GM12801 (cell line): Measurements from ENCODE around the gene ZNF771.

ENCODE experiments used
- CTCF ChIP-seq: IDR thresholded peaks from one replicate; pipeline ENCODE4 v1.5.1; 2011; ENCODE audit warnings: control low read depth; ENCODE audit not compliant: insufficient read length; ENCODE audit errors: extremely low read depth

The ZNF771 gene

DNA sequence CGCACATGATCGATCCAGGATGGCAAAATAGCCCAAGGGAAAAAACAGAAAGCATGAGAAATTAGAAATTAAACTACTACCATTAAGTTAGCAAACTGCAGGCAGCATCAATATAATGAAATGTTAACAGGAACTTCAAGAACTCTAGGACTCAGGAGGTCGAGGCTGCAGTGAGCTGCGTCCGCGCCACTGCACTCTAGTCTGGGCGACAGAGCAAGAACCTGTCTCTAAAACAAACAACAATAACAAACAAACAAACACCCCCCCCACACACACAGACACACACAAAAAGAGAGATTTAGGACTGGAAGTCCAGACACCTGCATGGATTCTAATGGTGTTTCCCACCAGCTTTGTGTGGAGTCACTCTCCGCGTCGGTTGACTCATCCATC, 38.8 kb downstream of the ZNF771 start:
- TF ChIP-seq CTCF: no peak

GRCh38 chr16:30447512-30448226, 40.3 kb downstream of the ZNF771 start:
- no peak for TF ChIP-seq CTCF

- no peak for TF ChIP-seq CTCF
These were observed 41.7 kb downstream of the ZNF771 start for GRCh38 chr16:30449116-30449435.

DNA sequence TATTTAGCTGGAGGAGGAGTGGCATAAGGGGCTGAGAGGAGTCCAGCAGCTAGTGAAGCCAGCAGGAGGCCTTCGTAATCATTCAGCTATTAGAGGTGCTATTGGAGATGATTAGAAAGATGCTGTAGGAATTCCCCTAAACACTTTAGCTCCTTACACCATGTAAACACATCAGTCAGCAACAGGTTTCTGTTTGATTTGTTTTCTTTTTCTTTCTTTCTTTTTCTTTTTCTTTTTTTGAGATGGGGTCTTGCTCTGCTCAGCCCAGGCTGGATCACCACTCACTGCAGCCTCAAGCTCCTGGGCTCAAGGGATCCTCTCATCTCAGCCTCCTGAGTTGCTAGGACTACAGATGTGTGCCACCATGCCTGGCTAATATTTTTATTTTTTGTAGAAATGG, 48.9 kb downstream of the ZNF771 start:
- TF ChIP-seq CTCF: no peak

GRCh38 chr16:30457256-30457655, 49.9 kb downstream of the ZNF771 start:
- no peak for TF ChIP-seq CTCF

DNA sequence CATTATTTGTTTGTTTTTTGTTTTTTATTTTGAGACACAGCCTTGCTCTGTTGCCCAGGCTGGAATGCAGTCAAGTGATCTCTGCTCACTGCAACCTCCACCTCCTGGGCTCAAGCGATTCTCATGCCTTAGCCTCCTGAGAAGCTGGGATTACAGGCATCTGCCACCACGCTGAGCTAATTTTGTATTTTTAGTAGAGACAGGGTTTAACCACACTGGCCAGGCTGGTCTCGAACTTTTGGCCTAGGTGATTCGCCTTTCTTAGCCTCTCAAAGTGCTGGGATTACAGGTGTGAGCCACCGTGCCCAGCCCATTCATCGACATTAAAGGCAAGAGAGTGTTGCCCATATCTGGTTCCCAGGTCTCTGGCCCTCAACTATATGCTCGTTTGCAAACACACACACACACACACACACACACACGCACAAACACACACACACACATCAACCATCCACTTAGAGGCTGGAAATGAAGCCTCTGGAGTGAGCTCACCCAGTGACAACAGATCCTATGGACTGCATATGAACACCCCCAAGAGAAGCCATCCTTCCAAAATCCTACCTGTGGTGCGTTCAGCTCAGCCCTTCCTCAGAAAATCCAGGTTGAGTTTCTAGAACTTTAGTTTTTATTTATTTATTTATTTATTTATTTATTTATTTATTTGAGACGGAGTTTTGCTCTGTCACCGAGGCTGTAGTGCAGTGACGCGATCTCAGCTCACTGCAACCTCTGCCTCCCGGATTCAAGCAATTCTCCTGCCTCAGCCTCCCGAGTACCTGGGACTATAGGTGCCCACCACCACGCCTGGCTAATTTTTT, 50.5 kb downstream of the ZNF771 start:
- TF ChIP-seq CTCF: no peak

DNA sequence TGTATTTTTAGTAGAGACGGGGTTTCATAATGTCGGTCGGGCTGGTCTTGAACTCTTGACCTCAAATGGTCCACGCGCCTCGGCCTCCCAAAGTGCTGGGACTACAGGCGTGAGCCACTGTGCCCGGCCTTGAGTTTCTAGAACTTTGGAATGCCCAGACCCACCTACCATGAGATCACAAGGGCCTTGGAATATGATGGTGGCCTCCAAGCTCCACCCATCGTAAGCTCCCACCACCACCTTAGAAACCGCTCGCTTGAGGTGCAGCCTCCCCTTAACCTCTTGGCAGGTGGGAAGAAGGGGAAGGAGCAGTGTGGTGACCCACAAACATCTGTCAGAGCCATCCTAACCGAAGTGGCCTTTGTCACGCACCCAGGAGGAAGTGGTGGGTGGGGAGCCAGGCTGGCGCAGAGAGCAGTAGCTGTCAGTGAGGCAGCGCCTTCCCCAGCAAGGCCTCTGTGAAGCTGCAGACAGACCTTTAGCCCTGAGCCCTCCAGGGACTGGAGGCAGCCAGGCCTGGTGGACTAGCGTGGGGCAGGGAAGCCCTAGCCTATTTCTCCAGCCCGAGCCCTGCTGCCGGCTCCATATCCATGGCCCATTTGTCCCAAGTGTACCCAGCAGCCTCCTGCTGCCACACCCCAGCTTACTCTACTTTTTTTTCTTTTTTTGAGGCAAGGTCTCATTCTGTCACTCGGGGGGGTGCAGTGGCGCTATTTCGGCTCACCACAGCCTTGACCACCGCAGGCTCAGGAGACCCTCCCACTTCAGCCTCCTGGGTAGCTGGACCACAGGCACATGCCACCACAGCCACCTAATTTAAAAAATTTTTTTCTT, 51.4 kb downstream of the ZNF771 start:
- no peak for TF ChIP-seq CTCF
